ENCODE measurements around the gene AKAP7.

GRCh38 chr6:131096786-131097185 is 38.5 kb upstream of the AKAP7 start:
- TF ChIP-seq CTCF (IDR thresholded peaks at IDR 0.05) (no peak), ZFX (IDR thresholded peaks at IDR 0.05; ENCODE audit: borderline replicate concordance) (no peak)

Measured in 22Rv1 (cell line).